IPS-18c (cell line): ENCODE data around the gene FNBP1L.

Experiments
- H3K4me3 ChIP-seq: 2 replicates; pipeline ENCODE4 v1.7.0; 2013; ENCODE audit warnings: low read depth, mild to moderate bottlenecking, low read length, moderate library complexity; ENCODE audit not compliant: insufficient read depth
- H3K9me3 ChIP-seq: one replicate; pipeline ENCODE4 v1.6.1; 2013; ENCODE audit warnings: mild to moderate bottlenecking, low read length, moderate library complexity; ENCODE audit not compliant: control insufficient read depth, insufficient read depth

FNBP1L gene

DNA sequence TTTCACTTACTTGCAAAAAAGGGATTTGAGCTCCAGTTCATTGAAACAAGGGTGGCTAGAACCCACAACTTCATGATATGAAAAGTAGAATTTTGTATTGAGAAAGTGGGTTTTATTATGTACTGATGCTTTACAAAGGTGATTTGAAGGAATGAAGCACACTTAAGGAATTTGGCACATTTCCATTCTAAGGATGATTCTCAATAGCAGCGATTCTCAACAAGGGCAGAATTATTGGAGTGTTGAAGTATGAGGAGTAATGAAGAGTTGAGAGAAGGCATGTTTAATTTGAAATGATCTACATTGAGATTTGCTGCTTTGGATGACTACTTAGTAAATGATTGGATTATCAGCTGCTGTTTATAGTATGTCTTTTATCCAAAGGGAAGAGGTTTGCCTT, 54.7 kb downstream of the FNBP1L start:
- no peak overlapping the region for H3K4me3 ChIP-seq
- peaks cover under 1% of the 10 kb centered on the region for H3K9me3 ChIP-seq

DNA sequence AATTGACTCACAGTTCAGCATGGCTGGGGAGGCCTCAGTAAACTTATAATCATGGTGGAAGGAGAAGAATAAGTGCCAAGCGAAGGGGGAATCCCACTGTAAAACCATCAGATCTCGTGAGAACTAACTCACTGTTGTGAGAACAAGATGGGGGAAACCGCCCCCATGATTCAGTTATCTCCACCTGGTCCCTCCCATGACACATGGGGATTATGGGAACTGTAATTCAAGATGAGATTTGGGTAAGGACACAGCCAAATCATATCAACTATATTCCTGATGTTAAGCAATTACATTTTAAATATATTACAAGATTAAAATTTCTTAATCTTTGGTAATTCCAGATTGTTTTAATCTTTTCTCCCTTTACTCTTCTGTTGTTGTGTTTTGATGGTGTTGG, 55.2 kb downstream of the FNBP1L start:
- H3K9me3 ChIP-seq = peaks cover 4% of the 10 kb centered on the region
- H3K4me3 ChIP-seq = no peak overlapping the region

DNA sequence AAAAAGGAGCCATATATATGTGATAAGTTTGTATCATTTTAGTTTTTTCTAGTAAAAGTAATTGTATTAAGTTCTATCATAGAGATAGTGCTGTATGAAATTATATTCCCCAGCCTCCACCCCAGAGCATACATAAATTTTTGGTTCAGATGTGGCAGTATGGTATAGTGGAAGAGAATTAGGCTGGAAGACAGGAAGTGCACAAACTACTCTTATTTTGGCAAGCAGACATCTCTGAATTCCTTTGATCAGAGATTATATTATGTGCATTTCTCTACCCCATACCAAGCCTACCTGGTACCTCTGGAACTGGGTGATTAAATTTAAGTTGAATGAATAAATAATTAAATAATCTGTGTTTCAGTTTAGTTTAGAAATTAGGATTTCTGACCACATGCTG, 55.9 kb downstream of the FNBP1L start:
- H3K4me3 ChIP-seq = no peak overlapping the region
- peaks cover 6% of the 10 kb centered on the region for H3K9me3 ChIP-seq

DNA sequence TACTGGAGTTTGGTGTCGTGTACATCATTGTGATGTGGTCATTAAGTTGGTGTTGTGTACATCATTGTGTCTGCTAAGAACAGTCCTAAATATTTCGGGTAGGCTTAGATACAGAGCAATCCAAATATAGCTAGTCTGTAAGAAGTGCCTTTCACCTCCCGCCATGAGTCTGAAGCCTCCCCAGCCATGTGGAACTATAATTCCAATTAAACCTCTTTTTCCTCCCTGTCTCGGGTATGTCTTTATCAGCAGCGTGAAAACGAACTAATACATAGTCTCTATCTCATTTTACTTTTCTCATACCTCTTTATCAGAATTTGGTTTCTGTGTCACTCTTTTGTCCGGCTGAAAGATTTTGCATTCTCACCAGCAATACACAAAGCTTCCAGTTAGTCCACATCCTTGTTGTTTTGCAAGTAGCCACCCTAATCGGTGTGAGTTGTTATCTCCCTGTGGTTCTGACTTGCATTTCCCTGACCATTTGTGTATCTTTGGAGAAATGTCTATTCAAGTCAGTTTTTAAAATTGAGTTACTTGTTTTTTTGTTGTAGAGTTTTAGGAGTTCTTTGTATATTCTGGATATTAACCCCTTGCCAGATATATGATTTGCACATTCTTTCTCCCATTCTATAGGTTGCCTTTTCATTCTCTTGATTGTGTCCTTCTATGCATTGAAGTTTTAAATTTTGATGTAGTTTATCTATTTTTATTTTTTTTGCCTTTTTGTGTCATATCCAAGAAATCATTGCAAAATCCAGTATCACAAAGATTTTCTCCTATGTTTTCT, 56.5 kb downstream of the FNBP1L start:
- Histone ChIP-seq H3K4me3 (no peak overlapping the region), H3K9me3 (peaks cover 12% of the 10 kb centered on the region)

DNA sequence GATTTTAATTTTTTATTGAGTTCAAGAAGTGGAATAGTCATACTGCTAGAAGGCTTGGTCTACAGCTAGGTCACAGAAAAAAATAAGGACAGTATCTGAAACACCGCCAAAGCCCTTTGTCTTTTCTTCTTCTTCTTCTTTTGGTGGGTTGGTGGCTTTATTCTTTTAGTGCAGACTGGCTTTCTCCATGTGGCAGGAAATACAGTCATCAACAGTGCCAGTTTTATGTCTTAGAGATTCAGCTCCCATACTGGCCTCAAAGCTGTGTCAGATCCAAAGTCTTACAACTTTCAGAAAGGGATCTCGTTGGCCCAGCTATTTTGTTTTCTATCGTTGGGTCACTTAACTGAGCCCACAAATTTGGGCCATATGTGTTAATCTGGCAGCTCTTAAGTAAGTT, 58.2 kb downstream of the FNBP1L start:
- Histone ChIP-seq H3K4me3 (no peak overlapping the region), H3K9me3 (peaks cover 13% of the 10 kb centered on the region)

DNA sequence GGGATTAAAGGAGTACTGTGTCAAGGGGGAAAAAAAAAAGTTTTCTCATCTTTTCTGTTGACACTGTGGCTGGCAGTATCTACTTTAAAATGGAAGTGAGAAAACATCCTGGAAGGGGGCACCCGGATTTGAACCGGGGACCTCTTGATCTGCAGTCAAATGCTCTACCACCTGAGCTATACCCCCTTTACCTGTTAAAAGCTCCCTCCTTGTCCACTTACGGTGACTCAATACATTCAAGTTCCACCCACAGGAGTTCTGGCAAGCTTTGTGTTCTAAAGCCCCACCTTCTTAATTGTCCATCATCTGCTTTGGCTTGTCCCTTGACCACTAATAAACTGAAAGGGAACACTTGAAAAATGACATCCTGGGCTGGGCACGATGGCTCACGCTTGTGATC, 68.2 kb downstream of the FNBP1L start:
- Histone ChIP-seq H3K9me3 (no peaks in the 10 kb centered on the region), H3K4me3 (no peak overlapping the region)

DNA sequence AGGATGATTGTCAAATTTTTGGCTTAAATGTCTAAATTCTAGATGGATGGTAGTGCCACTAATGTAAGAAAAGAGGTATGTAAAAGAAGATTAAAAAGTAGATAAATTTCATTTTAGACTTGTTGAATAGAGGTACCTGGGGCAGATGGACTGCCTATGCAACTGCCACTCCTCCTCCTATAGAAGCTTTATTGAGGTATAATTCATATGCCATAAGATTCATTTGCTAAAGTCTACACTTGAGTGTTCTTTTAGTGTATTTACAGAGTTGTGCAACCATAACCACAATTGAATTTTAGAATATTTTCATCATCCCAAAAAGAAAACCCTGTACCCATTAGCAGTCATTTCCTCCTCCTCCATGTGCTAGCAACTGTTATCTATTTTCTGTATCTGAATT, 70.6 kb downstream of the FNBP1L start:
- H3K4me3 ChIP-seq = no peak overlapping the region

DNA sequence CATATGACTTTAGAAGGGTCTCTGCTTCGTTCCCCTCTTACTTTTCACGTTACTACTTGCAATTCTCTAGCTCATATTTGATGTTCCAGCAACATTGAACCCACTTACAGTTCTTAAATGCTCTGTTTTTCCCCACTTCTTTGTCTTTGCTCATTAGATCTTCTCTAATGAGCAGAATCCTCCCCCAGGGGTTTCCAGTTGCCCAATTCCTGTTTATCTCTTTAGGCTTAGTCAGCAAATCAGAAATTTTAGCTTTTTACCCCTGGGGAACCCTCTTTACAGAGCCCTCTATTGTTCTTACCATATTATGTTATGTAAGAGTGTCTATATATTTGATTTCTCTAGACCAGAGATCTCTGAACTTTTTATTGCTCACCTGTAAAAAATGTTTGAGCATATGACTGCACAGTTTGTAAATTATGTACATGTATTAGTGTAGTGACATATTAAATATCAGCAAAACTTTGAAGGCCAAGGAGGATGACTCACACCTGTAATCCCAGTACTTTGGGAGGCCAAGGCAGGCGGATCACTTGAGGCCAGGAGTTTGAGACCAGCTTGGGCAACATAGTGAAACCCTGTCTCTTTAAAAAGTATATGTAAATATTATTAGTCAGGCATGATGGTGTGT, 71.4 kb downstream of the FNBP1L start:
- Histone ChIP-seq H3K9me3 (no peaks in the 10 kb centered on the region), H3K4me3 (no peak overlapping the region)

More for the DNA sequence above, 70.6 kb downstream of the FNBP1L start:
- H3K9me3 ChIP-seq = no peaks in the 10 kb centered on the region

DNA sequence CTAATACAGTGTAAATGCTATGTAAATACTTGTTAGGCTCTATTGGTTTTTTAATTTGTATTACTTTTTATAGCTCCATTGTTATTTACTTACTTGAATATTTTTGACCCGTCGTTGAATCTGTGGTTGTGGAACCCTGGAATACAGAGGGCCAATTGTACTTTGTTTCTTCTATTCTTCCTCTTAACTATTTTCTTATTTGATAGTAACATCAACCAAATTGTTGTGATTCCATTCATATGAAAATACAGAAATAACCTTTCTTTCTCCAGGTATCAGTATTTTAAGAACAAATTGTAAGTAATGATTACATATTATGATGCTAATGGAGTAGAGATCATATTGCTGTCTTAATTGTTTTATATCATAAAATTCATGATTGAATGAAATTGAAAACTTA, 73.7 kb downstream of the FNBP1L start:
- H3K4me3 ChIP-seq = no peak overlapping the region
- H3K9me3 ChIP-seq = no peaks in the 10 kb centered on the region

DNA sequence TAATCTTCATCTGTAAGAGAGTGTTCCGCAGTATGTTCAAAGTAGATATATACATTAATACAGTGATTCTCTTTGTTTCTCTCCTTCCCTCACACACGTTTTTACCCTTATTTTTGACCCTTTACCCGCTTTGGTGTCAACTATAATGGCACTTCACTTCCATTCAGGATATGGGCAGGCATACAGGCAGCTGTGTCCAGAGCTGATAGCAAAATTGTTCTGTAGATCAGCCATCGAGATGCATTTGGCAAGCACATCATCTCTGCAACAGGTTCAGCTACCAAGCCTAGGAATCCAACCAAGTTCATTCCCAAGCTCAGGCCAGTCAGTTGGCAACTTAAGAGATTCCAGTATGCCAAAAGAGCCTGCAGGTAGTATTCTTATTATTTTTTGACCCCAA, 74.8 kb downstream of the FNBP1L start:
- no peak overlapping the region for H3K4me3 ChIP-seq
- H3K9me3 ChIP-seq = no peaks in the 10 kb centered on the region

DNA sequence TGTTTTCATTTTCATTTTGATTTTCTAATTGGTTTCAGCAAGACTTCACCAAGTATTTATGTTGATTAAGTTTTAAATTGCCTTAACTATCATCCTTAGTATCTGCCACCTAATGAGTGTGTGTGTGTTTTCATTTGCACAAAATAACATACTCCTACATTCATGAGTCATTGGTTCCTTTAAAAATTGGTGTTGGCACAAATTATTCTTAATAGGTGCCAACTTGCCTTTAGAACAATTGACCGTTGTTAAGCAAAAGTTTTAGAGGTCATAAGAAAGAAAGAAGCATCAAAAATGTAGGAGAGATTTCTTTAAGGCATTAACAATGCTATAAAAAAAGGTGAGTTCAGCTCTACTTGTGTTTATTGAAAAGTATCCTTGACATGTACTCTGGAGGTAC, 77.5 kb downstream of the FNBP1L start:
- Histone ChIP-seq H3K4me3 (no peak overlapping the region), H3K9me3 (no peaks in the 10 kb centered on the region)

DNA sequence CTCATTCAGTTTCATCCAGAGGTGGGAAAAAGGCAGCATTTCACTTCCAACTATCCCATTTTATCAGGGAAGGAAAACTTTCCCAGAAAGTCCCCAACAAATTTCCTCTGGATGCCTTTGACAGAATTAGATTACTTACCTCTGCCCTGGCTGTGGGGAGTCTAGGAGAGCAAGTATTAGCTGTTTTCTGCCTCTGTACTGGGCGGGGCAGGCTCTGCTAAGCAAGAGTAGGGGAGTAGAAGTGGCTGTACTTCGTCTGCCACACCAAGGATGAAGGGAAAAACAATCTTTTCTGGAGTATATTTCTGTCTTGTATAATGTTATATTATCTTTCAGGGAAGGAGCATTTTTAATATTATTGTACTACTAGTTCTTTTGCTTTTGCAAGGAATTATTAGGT, 78.5 kb downstream of the FNBP1L start:
- no peaks in the 10 kb centered on the region for H3K9me3 ChIP-seq
- no peak overlapping the region for H3K4me3 ChIP-seq

DNA sequence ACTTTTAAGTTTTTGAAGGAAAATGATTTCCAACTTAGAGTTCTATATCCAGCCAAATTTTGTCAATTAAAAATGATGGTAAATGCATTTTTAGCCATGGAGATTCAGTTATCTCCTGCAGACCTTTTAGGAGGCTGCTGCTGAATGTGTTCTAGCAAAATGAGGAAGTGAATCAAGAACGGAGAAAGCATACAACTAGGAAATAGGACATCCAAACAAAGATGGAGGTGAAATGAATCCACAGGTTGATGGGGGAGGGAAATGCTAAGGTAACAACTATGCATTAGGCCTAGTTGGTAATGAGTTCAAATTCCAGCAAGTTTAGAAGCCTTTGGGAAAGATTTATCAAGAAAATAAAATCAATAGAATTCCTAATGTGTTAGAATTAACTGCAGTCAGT, 80.5 kb downstream of the FNBP1L start:
- H3K4me3 ChIP-seq = no peak overlapping the region
- H3K9me3 ChIP-seq = no peaks in the 10 kb centered on the region

DNA sequence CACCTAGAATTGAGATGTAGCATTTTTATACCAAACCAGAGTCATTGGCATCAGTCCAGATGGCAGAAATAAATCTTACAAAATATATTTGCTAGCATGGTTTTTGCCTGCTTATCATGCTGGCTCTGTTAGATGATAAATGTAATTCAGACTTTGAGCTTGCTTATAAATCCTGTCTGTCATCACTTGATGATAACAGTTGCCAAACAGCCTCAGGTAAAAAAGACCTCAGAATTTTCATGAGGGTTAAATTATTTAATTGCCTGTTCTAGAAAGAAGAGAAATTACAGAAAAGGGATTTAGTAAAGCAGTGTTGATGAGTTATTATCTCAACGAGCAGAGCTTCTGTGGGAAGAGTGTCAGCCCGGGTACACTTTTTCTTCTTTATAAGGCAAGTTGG, 83.3 kb downstream of the FNBP1L start:
- Histone ChIP-seq H3K9me3 (no peaks in the 10 kb centered on the region), H3K4me3 (no peak overlapping the region)

DNA sequence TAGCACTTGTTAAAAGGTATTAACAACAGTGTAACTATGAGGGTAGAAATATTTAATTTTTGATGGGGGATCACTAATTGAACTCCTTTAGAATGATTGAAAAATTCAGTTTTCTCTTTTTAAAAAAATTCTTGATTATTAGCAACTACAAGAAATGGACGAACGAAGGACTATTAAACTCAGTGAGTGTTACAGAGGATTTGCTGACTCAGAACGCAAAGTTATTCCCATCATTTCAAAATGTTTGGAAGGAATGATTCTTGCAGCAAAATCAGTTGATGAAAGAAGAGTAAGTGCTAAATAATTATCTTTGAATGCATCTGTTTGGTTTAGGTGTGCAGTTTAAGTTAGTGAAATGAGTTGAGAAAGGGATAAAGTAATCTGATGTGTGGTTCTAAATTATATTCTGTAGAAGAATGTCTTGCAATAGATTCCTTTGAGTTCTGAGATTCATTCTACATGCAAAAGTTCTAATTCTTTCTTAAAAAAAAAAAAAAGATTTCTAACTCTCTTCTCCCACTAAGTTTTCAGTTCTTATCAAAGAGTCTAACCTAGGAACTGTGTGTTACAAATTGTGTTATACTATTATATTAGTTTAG, 85.0 kb downstream of the FNBP1L start:
- no peaks in the 10 kb centered on the region for H3K9me3 ChIP-seq
- no peak overlapping the region for H3K4me3 ChIP-seq

DNA sequence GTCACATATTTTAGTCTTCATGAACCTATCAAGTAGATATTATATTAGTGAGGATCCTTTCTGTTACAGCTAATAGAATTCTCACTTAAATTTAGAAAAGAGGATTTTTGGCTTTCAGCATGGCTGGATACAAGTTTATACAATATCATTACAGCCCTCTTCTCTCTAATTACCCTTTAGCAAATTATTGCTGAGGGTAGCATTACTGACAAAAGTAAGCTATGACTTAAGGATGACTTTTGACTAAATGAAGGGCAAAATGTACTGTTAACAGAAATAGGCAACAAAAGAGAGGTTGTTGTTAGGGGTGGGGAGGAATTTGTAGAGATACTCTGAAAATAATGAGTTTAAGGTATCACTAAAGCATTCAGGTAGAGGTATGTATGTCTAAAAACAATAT, 85.8 kb downstream of the FNBP1L start:
- Histone ChIP-seq H3K4me3 (no peak overlapping the region), H3K9me3 (no peaks in the 10 kb centered on the region)

DNA sequence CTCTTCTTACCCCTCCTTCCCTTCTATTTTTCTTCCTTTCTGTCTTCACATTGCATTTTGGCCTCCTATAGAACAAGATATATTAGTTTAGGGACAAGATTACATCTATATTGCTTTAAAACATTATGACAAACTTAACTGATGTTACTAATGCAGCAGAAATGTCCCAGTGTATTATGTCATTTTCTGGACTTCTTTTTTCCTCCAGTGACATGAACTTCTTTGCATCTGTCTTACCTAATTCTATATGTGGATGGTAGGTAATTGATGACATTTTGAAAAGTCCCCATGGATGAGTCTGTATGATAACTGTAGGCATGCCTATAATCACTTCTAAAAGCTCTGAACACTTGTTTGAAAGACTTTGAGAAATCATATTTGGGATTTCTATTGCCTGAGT, 89.5 kb downstream of the FNBP1L start:
- H3K4me3 ChIP-seq = no peak overlapping the region
- H3K9me3 ChIP-seq = no peaks in the 10 kb centered on the region

DNA sequence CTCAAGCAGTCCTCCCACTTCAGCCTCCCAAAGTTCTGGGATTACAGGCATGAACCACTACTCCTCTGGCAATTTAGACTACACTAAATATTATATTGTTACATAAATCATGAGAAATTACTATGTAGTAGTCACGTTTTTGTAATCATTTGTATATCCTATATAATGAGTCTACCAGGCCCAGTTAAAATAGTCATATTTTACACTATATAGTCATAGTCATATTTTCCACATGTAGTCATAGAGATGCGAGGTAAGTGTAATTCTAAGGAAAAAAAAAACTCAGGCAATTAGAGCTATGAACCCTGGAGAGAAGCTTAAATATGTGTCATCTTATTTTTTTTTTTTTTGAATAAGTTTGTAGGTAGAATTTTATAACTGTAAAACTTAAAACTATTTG, 90.0 kb downstream of the FNBP1L start:
- no peaks in the 10 kb centered on the region for H3K9me3 ChIP-seq

More for the DNA sequence above, 90.0 kb downstream of the FNBP1L start:
- H3K4me3 ChIP-seq = no peak overlapping the region
